Measurements from ENCODE around the gene CWC27.

Gene CWC27

GRCh38 chr5:65012301-65012892 lies 243.7 kb downstream of the CWC27 start:
- DNase-seq, result no peak

- DNase-seq, result no peak
Observed at GRCh38 chr5:65013166-65013565, 244.4 kb downstream of the CWC27 start.

GRCh38 chr5:65014769-65015168 lies 246.0 kb downstream of the CWC27 start:
- no peak for DNase-seq

GRCh38 chr5:65015767-65016166 lies 247.0 kb downstream of the CWC27 start:
- no peak for DNase-seq

GRCh38 chr5:65017636-65018035 lies 248.9 kb downstream of the CWC27 start:
- no peak for DNase-seq

GRCh38 chr5:65018763-65019162 lies 250.0 kb downstream of the CWC27 start:
- DNase-seq, result no peak

GRCh38 chr5:65020492-65020891 lies 251.8 kb downstream of the CWC27 start:
- DNase-seq, result no peak

GRCh38 chr5:65021527-65022226 lies 252.9 kb downstream of the CWC27 start:
- DNase-seq, result no peak

- no peak for DNase-seq
Observed at GRCh38 chr5:65022932-65023331, 254.2 kb downstream of the CWC27 start.

- DNase-seq, result no peak
Observed at GRCh38 chr5:65024681-65025080, 256.0 kb downstream of the CWC27 start.

- DNase-seq, result no peak
Observed at GRCh38 chr5:65026816-65027548, 258.3 kb downstream of the CWC27 start.

GRCh38 chr5:65029178-65029577 lies 260.4 kb downstream of the CWC27 start:
- no peak for DNase-seq

- DNase-seq, result no peak
Observed at GRCh38 chr5:65030056-65030455, 261.3 kb downstream of the CWC27 start.

- DNase-seq, result no peak
Observed at GRCh38 chr5:65032250-65032649, 263.5 kb downstream of the CWC27 start.

GRCh38 chr5:65034029-65034812 lies 265.5 kb downstream of the CWC27 start:
- DNase-seq, result no peak

- no peak for DNase-seq
Observed at GRCh38 chr5:65034813-65035209, 266.1 kb downstream of the CWC27 start.

GRCh38 chr5:65035211-65036206 lies 266.8 kb downstream of the CWC27 start:
- DNase-seq, result peak; percentile 47

GRCh38 chr5:65037831-65038815 lies 269.4 kb downstream of the CWC27 start:
- DNase-seq, result no peak

- DNase-seq, result no peak
Observed at GRCh38 chr5:65041296-65042158, 272.8 kb downstream of the CWC27 start.
